SH-SY5Y (cell line): ENCODE measurements around the gene ARHGAP23.

Source experiments
- GATA2 ChIP-seq: IDR thresholded peaks from 2 replicates; pipeline ENCODE4 v1.6.1; 2011; ENCODE audit warnings: mild to moderate bottlenecking, low read depth, low read length
- GATA3 ChIP-seq: IDR thresholded peaks from 2 replicates; pipeline ENCODE4 v1.6.1; 2011; ENCODE audit warnings: low read depth, mild to moderate bottlenecking, low read length, moderate library complexity

GRCh38 chr17:38403491-38403890 lies 24.8 kb upstream of the ARHGAP23 start:
- peak; percentile 40; the same call in 1 of the 2 replicates for TF ChIP-seq GATA2
- peak; percentile 56; the same call in 1 of the 2 replicates for TF ChIP-seq GATA3
